Neural cell (in vitro differentiated cells): ENCODE results near the gene H19. TPM values are rescaled to one million over a fixed set of nuclear protein-coding genes. Genes with fewer than 3 reads are reported as not detected.

Experiments
- H2AFZ ChIP-seq: fragments of 200-600, 300-800 bp; sonication (generic), shearing (Covaris generic); 2 replicates; pipeline ENCODE4 v1.6.0; 2014; ENCODE audit warnings: low read depth, mild to moderate bottlenecking, antibody characterized with exemption, low read length, moderate library complexity
- H3F3A ChIP-seq: fragments of 200-600 bp; shearing (Covaris generic); 2 replicates; pipeline ENCODE4 v1.6.1; 2016; ENCODE audit warnings: mild to moderate bottlenecking, moderate library complexity, mixed read lengths, antibody characterized with exemption, low read length; ENCODE audit not compliant: insufficient read depth, poor library complexity, severe bottlenecking
- H3K27ac ChIP-seq: fragments of 200-600, 300-800 bp; sonication (generic), shearing (Covaris generic); 2 replicates; pipeline ENCODE4 v1.5.1; 2014; ENCODE audit warnings: mild to moderate bottlenecking, low read length, moderate library complexity
- H3K27me3 ChIP-seq: fragments of 300-800, 200-600 bp; sonication (generic), shearing (Covaris generic); 2 replicates; pipeline ENCODE4 v1.6.0; 2014; ENCODE audit warnings: mild to moderate bottlenecking, low read depth, low read length, moderate library complexity; ENCODE audit not compliant: insufficient read depth
- H3K36me3 ChIP-seq: fragments of 300-800, 200-600 bp; sonication (generic), shearing (Covaris generic); 2 replicates; pipeline ENCODE4 v1.5.1; 2014; ENCODE audit warnings: mild to moderate bottlenecking, antibody characterized with exemption, low read length, moderate library complexity; ENCODE audit not compliant: insufficient read depth
- H3K4me2 ChIP-seq: fragments of 300-800, 200-600 bp; sonication (generic), shearing (Covaris generic); 2 replicates; pipeline ENCODE4 v1.6.0; 2014; ENCODE audit warnings: mild to moderate bottlenecking, low read length
- H3K4me3 ChIP-seq: fragments of 300-800, 200-600 bp; sonication (generic), shearing (Covaris generic); 2 replicates; pipeline ENCODE4 v1.5.1; 2014; ENCODE audit warnings: mild to moderate bottlenecking, low read length, moderate library complexity
- H3K79me2 ChIP-seq: fragments of 200-600 bp; shearing (Covaris generic); replicated peaks from 2 replicates; pipeline ENCODE4 v1.6.0; 2014; ENCODE audit warnings: mild to moderate bottlenecking, low read length, moderate library complexity; ENCODE audit not compliant: insufficient read depth
- H3K9ac ChIP-seq: fragments of 300-800, 200-600 bp; sonication (generic), shearing (Covaris generic); 2 replicates; pipeline ENCODE4 v1.6.1; 2016; ENCODE audit warnings: mild to moderate bottlenecking, low read length, mixed read lengths
- H3K9me2 ChIP-seq: fragments of 200-600 bp; shearing (Covaris generic); 2 replicates; pipeline ENCODE4 v1.6.1; 2016; ENCODE audit warnings: mild to moderate bottlenecking, low read length, mixed read lengths; ENCODE audit not compliant: insufficient read depth
- H3K9me3 ChIP-seq: fragments of 200-600, 300-800 bp; sonication (generic), shearing (Covaris generic); 2 replicates; pipeline ENCODE4 v1.6.1; 2016; ENCODE audit warnings: mild to moderate bottlenecking, mixed run types, low read length, moderate library complexity, mixed read lengths
- H4K20me1 ChIP-seq: fragments of 200-600 bp; shearing (Covaris generic); 2 replicates; pipeline ENCODE4 v1.6.1; 2016; ENCODE audit warnings: mild to moderate bottlenecking, mixed run types; ENCODE audit not compliant: insufficient read depth
- CTCF ChIP-seq: fragments of 450-650 bp; IDR thresholded peaks from 2 replicates; pipeline ENCODE4 v1.5.1; 2014; ENCODE audit warnings: antibody characterized with exemption, mild to moderate bottlenecking, moderate library complexity; ENCODE audit not compliant: poor library complexity, severe bottlenecking
- EP300 ChIP-seq: fragments of 450-650 bp; conservative IDR thresholded peaks from 2 replicates; pipeline ENCODE4 v1.6.1; 2014; ENCODE audit warnings: antibody characterized with exemption, mild to moderate bottlenecking, moderate library complexity; ENCODE audit not compliant: poor library complexity, severe bottlenecking
- EZH2 ChIP-seq: fragments of 200-600, 300-800 bp; shearing (Covaris generic), sonication (generic); IDR thresholded peaks from 2 replicates; pipeline ENCODE4 v1.6.1; 2014; ENCODE audit warnings: antibody characterized with exemption, low read length, borderline replicate concordance, mild to moderate bottlenecking; ENCODE audit not compliant: insufficient read depth, poor library complexity, severe bottlenecking
- MXI1 ChIP-seq: fragments of 450-650 bp; conservative IDR thresholded peaks from 2 replicates; pipeline ENCODE4 v1.6.1; 2014; ENCODE audit warnings: antibody characterized with exemption, mild to moderate bottlenecking; ENCODE audit not compliant: poor library complexity, severe bottlenecking
- POLR2AphosphoS5 ChIP-seq: IDR thresholded peaks from 2 replicates; pipeline ENCODE4 v1.6.1; 2012
- RAD21 ChIP-seq: fragments of 450-650 bp; conservative IDR thresholded peaks from 2 replicates; pipeline ENCODE4 v1.6.1; 2014; ENCODE audit warnings: antibody characterized with exemption, mild to moderate bottlenecking, moderate library complexity
- SMC3 ChIP-seq: fragments of 450-650 bp; conservative IDR thresholded peaks from 2 replicates; pipeline ENCODE4 v1.6.1; 2014; ENCODE audit warnings: antibody characterized with exemption, mild to moderate bottlenecking, moderate library complexity; ENCODE audit not compliant: poor library complexity
- TAF1 ChIP-seq: IDR thresholded peaks from 2 replicates; pipeline ENCODE4 v1.6.1; 2012; ENCODE audit warnings: low read depth
- polyA plus RNA-seq: library from polyadenylated mRNA; depleted of rRNA; stranded (reverse); fragments of >200 nt; gene quantifications from 2 replicates; pipeline ENCODE4 v1.2.3, GENCODE V29; 2014
- TF ChIP-seq, protein P1 (sequence below): IDR thresholded peaks from 2 replicates; pipeline ENCODE4 v1.6.1; 2012; ENCODE audit warnings: borderline replicate concordance

The H19 gene
- polyA plus RNA-seq, 1 donor from 2014 or later = not detected

GRCh38 chr11:1949302-1949701, 48.3 kb downstream of the H19 start:
- TF ChIP-seq, protein P1, sequence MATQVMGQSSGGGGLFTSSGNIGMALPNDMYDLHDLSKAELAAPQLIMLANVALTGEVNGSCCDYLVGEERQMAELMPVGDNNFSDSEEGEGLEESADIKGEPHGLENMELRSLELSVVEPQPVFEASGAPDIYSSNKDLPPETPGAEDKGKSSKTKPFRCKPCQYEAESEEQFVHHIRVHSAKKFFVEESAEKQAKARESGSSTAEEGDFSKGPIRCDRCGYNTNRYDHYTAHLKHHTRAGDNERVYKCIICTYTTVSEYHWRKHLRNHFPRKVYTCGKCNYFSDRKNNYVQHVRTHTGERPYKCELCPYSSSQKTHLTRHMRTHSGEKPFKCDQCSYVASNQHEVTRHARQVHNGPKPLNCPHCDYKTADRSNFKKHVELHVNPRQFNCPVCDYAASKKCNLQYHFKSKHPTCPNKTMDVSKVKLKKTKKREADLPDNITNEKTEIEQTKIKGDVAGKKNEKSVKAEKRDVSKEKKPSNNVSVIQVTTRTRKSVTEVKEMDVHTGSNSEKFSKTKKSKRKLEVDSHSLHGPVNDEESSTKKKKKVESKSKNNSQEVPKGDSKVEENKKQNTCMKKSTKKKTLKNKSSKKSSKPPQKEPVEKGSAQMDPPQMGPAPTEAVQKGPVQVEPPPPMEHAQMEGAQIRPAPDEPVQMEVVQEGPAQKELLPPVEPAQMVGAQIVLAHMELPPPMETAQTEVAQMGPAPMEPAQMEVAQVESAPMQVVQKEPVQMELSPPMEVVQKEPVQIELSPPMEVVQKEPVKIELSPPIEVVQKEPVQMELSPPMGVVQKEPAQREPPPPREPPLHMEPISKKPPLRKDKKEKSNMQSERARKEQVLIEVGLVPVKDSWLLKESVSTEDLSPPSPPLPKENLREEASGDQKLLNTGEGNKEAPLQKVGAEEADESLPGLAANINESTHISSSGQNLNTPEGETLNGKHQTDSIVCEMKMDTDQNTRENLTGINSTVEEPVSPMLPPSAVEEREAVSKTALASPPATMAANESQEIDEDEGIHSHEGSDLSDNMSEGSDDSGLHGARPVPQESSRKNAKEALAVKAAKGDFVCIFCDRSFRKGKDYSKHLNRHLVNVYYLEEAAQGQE = no peak
- TF ChIP-seq CTCF (no peak), POLR2AphosphoS5 (no peak), EP300 (no peak), TAF1 (no peak), SMC3 (no peak), EZH2 (no peak), RAD21 (no peak), MXI1 (no peak)
- Histone ChIP-seq H3K9me2 (no peaks in the 10 kb centered on the region), H3K4me2 (no peak overlapping the region), H4K20me1 (no peaks in the 10 kb centered on the region), H3K9me3 (no peaks in the 10 kb centered on the region), H2AFZ (no peak overlapping the region), H3K27me3 (no peaks in the 10 kb centered on the region), H3K79me2 (no peaks in the 10 kb centered on the region), H3F3A (no peaks in the 10 kb centered on the region), H3K36me3 (no peaks in the 10 kb centered on the region), H3K9ac (no peak overlapping the region), H3K27ac (no peak overlapping the region), H3K4me3 (no peak overlapping the region)

- Histone ChIP-seq H3K27me3 (no peaks in the 10 kb centered on the region), H3K9ac (no peak overlapping the region), H3F3A (no peaks in the 10 kb centered on the region), H2AFZ (no peak overlapping the region), H3K9me2 (no peaks in the 10 kb centered on the region), H4K20me1 (no peaks in the 10 kb centered on the region), H3K79me2 (no peaks in the 10 kb centered on the region), H3K9me3 (no peaks in the 10 kb centered on the region), H3K4me3 (no peak overlapping the region), H3K4me2 (no peak overlapping the region), H3K36me3 (no peaks in the 10 kb centered on the region), H3K27ac (no peak overlapping the region)
- TF ChIP-seq EP300 (no peak), RAD21 (no peak), SMC3 (no peak), TAF1 (no peak)
- TF ChIP-seq, protein P1 = no peak
Measured at GRCh38 chr11:1948389-1948788, 49.3 kb downstream of the H19 start.
